ENCODE data around the gene LRRK1.

GRCh38 chr15:100885811-100886210 lies 33.3 kb upstream of the LRRK1 start:
- TF ChIP-seq, protein P1, sequence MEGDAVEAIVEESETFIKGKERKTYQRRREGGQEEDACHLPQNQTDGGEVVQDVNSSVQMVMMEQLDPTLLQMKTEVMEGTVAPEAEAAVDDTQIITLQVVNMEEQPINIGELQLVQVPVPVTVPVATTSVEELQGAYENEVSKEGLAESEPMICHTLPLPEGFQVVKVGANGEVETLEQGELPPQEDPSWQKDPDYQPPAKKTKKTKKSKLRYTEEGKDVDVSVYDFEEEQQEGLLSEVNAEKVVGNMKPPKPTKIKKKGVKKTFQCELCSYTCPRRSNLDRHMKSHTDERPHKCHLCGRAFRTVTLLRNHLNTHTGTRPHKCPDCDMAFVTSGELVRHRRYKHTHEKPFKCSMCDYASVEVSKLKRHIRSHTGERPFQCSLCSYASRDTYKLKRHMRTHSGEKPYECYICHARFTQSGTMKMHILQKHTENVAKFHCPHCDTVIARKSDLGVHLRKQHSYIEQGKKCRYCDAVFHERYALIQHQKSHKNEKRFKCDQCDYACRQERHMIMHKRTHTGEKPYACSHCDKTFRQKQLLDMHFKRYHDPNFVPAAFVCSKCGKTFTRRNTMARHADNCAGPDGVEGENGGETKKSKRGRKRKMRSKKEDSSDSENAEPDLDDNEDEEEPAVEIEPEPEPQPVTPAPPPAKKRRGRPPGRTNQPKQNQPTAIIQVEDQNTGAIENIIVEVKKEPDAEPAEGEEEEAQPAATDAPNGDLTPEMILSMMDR (IDR thresholded peaks at IDR 0.05) = no peak
- TF ChIP-seq POLR2A (IDR thresholded peaks at IDR 0.05) (no peak), EP300 (IDR thresholded peaks at IDR 0.05; ENCODE audit: low read depth) (no peak), POLR2AphosphoS5 (IDR thresholded peaks at IDR 0.05) (no peak)

Data from transverse colon (tissue), 4 donors.